ENCODE measurements around the gene EPHB1.
"Not testable (repeated sequence)": the region's sequence is repeated elsewhere in the genome, so short reads cannot be mapped to it uniquely, and the experiment has no call there.

Gene EPHB1

GRCh38 chr3:134777341-134777740 lies 17.7 kb upstream of the EPHB1 start:
- no peak for DNase-seq (ENCODE audit: low spot score)

- not testable (repeated sequence) for DNase-seq (ENCODE audit: low spot score)
Observed at GRCh38 chr3:134788283-134788682, 6.8 kb upstream of the EPHB1 start.

GRCh38 chr3:134790065-134790464 lies 5.0 kb upstream of the EPHB1 start:
- DNase-seq (ENCODE audit: low spot score) = no peak

DNA sequence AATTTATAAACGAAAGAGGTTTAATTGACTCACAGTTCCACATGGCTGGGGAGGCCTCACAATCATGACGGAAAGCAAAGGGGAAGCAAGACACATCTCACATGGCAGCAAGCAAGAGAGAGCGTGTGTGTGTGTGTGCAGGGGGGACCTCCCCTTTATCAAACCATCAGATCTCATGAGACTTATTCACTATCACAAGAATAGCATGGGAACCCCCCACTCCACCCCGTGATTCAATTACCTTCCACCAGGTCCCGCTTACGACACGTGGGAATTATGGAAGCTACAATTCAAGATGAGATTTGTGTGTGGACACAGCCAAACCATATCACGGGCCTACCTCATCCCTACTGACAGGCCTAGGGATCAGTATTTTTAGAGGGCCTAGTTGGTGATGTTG lies 3.1 kb upstream of the EPHB1 start:
- no peak for DNase-seq (ENCODE audit: low spot score)

GRCh38 chr3:134792700-134793099 lies 2.4 kb upstream of the EPHB1 start:
- DNase-seq (ENCODE audit: low spot score) = no peak

DNA sequence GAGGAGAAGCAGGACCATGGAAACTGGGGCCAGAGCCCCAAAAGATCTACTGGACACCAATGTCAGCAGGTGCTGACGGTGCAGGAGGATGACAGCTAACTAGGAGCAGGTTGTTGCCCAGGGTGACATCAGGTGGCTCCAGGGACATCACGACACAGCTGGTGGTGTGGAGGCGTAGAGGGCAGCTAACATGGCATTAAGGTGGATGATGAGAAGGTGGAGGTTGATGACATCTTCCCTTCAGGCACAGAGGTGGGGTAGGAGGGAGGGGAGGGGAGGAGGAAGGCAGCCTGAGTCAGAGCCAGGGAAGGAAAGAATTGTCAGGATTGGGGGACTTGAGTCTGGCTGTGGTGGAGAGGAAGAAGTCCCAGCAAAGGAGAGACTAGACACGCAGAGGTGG lies 1.5 kb upstream of the EPHB1 start:
- DNase-seq (ENCODE audit: low spot score) = no peak

DNA sequence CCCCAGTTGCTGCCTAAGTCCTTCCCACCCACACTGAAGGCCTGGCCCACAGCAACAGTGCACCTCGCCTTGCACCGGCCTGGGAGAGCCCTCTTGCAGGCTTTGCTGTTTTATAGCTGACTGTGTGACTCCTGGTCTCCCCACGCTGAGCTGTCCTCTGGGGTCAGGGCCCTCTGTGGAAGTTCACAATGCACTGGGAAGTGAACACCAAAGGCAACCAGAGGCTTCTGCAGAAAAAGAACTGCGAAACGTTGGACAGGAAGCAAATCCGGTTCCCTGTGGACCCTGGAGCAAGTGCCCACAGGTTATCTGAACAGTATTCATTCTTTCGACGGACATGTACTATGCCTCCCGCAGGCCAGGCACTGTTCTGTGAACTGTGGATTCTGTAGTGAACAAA lies 737 bp upstream of the EPHB1 start:
- DNase-seq (ENCODE audit: low spot score) = no peak

DNA sequence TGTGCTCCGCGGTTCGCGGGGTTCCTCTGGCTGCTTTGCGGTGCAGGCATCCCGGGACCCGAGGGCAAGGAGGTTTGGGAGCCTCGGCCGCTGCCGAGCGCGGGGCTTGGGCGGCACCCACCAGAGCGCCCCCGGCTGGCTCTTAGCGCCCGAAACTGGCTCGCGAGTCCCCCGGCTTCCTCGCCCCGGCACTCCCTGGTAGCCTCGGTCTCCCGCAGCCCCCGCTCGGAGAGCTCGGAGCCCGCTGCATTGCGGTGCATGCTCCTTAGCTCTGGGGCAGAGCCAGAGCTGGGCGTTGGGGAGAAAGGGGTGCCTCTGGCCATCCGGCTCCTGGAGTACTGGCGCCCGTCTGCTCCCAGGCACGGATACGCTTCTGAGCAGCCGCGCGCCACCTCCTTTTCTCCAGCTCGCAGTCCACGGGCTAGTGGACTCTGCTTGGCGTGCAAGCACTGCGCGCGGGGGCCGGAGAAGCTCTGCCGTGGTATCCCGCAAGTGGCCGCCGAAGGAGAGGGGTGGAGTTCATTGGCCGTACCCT lies 753 bp downstream of the EPHB1 start:
- peak; percentile 61 for DNase-seq (ENCODE audit: low spot score)

GRCh38 chr3:134796281-134797056 lies 1.4 kb downstream of the EPHB1 start:
- DNase-seq (ENCODE audit: low spot score) = peak; percentile 70

GRCh38 chr3:134797057-134797740 lies 2.1 kb downstream of the EPHB1 start:
- DNase-seq (ENCODE audit: low spot score) = no peak

DNA sequence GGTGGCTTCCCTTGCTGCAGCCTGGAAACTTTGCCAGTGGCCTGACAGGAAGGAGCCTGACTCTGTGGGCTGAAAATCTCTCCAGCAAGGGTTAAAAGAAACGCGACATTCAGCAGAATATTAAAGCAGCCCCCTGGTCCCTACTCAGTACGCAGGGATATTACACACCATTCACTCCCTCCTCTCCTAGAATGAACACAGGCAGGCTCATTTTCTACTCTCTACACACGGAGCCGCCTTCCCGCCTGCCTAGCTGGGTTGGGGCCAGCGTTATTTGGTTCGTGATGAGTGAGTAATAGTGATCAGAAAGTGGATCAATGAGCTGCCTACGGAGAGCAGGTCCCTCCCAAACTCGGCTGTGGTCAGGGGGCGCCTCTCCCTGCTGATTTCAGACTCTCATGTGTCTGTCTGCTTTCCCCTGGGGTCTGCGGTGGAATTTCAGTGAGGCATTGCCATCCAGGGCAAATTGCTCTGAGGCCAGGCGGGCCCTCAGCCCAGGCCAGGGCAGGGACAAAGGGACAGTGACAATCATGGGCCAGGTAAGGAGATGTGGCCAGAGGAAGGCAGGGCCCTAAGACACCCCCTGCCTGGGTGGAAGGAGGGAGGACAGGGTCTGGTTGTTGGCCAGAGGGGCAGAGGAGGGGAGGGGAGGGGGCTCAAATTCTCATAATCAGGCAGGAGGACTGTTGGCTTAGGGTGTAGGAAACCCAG lies 2.8 kb downstream of the EPHB1 start:
- no peak for DNase-seq (ENCODE audit: low spot score)

GRCh38 chr3:134798681-134799311 lies 3.7 kb downstream of the EPHB1 start:
- DNase-seq (ENCODE audit: low spot score) = no peak

DNA sequence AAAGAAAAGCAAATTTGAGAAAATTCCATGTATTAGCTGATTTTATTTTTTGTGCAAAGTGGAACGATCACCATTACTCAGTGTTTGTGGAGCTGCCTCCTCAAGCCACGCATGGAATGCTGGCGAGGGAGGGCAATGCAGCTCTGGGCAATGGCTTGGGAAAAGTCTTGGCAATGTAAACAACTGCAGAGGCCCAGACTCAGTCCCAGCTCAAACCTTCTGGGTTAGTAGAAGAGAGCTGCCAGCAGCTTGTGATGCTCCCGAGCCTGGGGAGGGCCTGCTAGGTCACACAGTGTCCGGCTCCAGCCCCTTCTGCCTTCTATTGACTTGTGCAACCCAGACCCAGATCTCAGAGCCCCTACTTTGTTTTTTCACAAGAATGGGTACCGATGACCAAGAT lies 4.3 kb downstream of the EPHB1 start:
- DNase-seq (ENCODE audit: low spot score) = no peak

DNA sequence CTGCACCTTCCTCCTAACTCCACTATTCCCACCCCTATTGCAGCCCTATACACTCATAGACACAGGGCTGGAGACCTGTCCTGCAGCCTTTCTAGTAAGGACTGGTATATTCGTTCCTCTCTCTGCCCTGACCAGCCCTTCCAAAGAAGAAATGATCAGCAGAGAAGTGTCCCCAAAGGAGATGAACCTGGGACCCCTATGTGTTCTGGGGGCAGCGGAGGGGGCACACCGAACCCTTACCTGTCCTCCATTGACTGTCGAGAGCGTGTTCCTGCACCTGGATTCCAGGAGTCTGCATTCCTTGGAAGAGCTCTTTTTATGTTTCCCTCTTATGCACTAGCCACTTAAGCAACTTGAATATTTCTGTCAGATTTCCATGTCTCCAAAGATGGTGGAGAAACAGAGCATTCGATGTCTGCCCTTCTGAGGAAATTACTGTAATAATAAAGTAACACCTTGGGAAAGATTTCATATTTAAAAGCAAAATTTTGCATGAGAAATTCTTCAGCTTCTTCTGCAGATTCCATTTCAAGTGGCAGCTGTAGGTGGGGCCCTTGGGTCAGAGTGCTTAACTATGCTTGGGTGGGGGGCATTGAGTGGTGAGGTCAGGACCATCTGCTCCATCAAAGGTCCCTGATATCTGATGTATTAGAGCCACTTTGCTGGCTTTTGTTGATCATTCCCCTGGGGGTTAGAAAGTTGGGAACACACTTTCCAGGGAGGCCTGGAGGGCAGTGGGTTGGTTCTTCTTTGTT lies 6.3 kb downstream of the EPHB1 start:
- DNase-seq (ENCODE audit: low spot score) = no peak

- DNase-seq (ENCODE audit: low spot score) = no peak
Observed at GRCh38 chr3:134802428-134803050, 7.5 kb downstream of the EPHB1 start.

GRCh38 chr3:134803051-134803505 lies 8.0 kb downstream of the EPHB1 start:
- no peak for DNase-seq (ENCODE audit: low spot score)

GRCh38 chr3:134803652-134804051 lies 8.6 kb downstream of the EPHB1 start:
- DNase-seq (ENCODE audit: low spot score) = no peak

- no peak for DNase-seq (ENCODE audit: low spot score)
Observed at GRCh38 chr3:134804508-134805480, 9.7 kb downstream of the EPHB1 start.

GRCh38 chr3:134807189-134807588 lies 12.1 kb downstream of the EPHB1 start:
- DNase-seq (ENCODE audit: low spot score) = no peak

DNA sequence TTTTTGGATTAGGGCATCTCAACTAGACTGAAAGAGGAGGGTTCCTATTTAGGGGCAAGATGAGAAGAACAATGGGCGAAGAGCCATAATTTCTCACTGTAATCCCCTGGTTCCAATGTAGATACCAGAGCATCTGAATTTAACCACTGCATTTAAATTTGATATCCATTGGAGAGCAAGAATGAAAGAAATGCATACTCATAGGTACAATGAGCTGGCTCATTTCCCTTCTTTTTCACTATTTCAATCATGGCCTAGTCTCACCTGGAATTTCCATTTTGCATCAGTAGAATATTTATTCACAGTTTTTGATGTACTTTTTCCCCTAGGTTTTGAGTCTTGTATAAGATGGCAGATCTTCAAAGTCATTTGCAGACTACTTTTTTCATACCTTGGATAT lies 13.8 kb downstream of the EPHB1 start:
- DNase-seq (ENCODE audit: low spot score) = no peak

Data from D341Med (cell line).